Pancreas (tissue), 10 donors: ENCODE measurements around the gene NR6A1. TPM values are rescaled to one million over a fixed set of nuclear protein-coding genes. Genes with fewer than 3 reads are reported as not detected.
A peak's percentile ranks its signal among the peaks of the same experiment; 100 is the strongest.

ENCODE experiments used
- ATAC-seq, 4 donors: fragments of 200-7000 bp; cut with Tn5 transposase; one replicate each; pipeline versions ENCODE4 v1.8.0 to v1.9.1; 2020; ENCODE audit warnings: mild to moderate bottlenecking in 4 of 4, moderate library complexity in 4 of 4
- DNase-seq, 6 donors: peaks; one replicate each; pipeline ENCODE4 v3.0.0-alpha.2; 2020
- FAIRE-seq: peaks from 2 replicates; lab custom pipeline; 2012; peaks lifted over from hg19 to GRCh38; lab: Jason Lieb, UNC
- H3K27ac ChIP-seq, 4 donors: fragments of 200-600 bp; sonication (generic); 1 replicate in 3 of 4; 2 replicates in 1 of 4; pipeline versions ENCODE4 v1.5.0 to v1.8.0; 2020
- H3K27me3 ChIP-seq, 4 donors: fragments of 200-600 bp; one replicate each; pipeline ENCODE4 v1.8.0; 2021
- H3K36me3 ChIP-seq, 3 donors: fragments of 200-600 bp; sonication (generic) in 1 of 3; one replicate each; pipeline versions ENCODE4 v1.5.0 to v1.8.0; 2020 to 2021
- H3K4me1 ChIP-seq, 3 donors: fragments of 200-600 bp; one replicate each; pipeline ENCODE4 v1.8.0; 2021
- H3K4me3 ChIP-seq, 4 donors: fragments of 200-600 bp; sonication (generic) in 2 of 4; one replicate each; pipeline versions ENCODE4 v1.5.0 to v1.8.0; 2020 to 2021
- H3K9me3 ChIP-seq, 4 donors: fragments of 200-600 bp; one replicate each; pipeline ENCODE4 v1.8.0; 2021
- WGBS, 2 donors: extraction: QIAGEN DNeasy Blood & Tissue Kit; methylation state at CpG; one replicate each; pipeline ENCODE4 v1.1.7; 2013; 5-methylcytosine and 5-hydroxymethylcytosine counted together
- intact Hi-C, 3 donors: fragments of 100-400 bp; cut with DNase I; formaldehyde crosslinking; loops; one replicate each; pipeline versions ENCODE4 v1.11.1 to v1.14.2; 2022
- polyA plus RNA-seq, 2 donors: library from polyadenylated mRNA; stranded (reverse); fragments of 200-250 nt; gene quantifications; one replicate each; pipeline ENCODE4 v1.2.3, GENCODE V29; 2013
- total RNA-seq, 6 donors: library from RNA; stranded (reverse); fragmentation: NEBNext Ultra II Directional in 4 of 6; extraction: Animal tissue kit (Norgen Biotek cat#: 25700) in 4 of 6; gene quantifications; one replicate each; pipeline versions ENCODE4 v1.2.1 to v1.2.4, GENCODE V29; 2021 to 2023
- TF ChIP-seq, protein P1 (sequence below), 4 donors: fragments of 200-600 bp; sonication (generic) in 3 of 4; IDR thresholded peaks; one replicate each; pipeline versions ENCODE4 v1.5.0 to v1.8.0; 2021; ENCODE audit warnings: antibody characterized with exemption in 4 of 4
- donor health status: healthy with polysubstance abuse.
- donor health status: DM: no; HTN: no; CAD: no; lungs with moderate emphysema.
- donor health status: DM: no; HTN: no; CAD: no.
- donor health status: control.
- donor health status: control.
- donor health status: Bipolar disorder and iron deficiency.
- donor health status: DM: yes; HTN: yes; CAD: no.
- donor health status: DM: no; HTN: no; CAD: no.
- donor health status: DM: no; HTN: no; CAD: no.
- donor health status: DM: yes; HTN: yes; CAD: no.

Gene NR6A1
- total and polyA plus RNA-seq, 8 donors = 2.1 to 3.9 (median 2.6) TPM

DNA sequence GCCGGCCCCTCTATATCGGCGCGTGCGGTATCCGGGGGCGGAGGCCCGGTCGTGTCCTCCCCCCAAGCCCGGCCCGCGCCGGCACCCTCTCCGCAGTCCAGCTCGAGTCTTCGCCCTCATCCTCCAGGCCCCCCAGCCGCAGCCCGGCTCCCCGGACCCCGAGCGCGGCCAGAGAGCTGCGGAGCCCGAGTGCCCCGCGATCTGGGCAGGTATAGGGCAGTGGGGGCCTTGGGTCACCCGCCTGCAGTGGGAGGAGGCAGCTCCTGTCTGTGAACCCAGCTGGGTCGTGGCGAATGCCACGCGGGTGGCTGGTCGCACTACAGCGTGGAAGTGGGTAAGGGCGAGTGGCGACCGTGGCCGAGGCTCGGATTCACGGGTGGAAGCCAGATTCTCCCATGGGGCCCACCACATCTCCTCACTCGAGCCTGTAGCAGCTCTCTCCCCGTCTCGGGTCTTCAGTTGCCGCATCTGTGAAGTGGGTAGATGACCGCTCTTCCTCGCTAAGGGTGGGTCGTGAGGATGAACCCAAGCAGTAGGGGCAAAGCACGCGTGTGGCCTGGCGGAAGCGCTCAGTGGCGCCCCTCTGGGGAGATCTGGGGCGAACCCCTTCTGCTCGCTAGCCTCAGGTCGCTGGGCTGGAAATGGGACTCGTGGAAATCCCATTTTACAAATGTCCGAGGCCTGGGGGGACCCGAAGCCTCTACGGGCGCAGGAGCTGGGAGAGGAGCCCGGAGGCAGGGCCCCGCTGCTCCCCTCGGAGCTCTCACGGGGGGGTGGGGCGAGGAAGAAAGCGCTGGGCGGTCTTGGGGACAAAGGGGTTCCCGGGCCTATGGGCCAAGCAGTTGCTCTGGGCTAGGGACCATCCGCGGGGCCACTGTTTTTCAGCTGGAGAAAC lies 265.9 kb downstream of the NR6A1 start:
- Histone ChIP-seq H3K27ac (no peak overlapping the region), H3K4me3 (peak overlapping the region in 1 of 4 donors; percentile 10), H3K4me1 (peaks cover 0 to 4% (median 3%) of the 10 kb centered on the region in 3 donors), H3K27me3 (peaks cover 0 to 23% (median 5%) of the 10 kb centered on the region in 4 donors), H3K36me3 (no peaks in the 10 kb centered on the region), H3K9me3 (no peaks in the 10 kb centered on the region)
- FAIRE-seq = no peak
- peak in 2 of 6 donors; percentile 58 to 64 for DNase-seq
- intact Hi-C loops = no loop called here
- WGBS, 2 donors = 37 to 41% methylated on average over 56 to 69 of the region's 69 CpGs
- no peak for ATAC-seq
- TF ChIP-seq, protein P1, sequence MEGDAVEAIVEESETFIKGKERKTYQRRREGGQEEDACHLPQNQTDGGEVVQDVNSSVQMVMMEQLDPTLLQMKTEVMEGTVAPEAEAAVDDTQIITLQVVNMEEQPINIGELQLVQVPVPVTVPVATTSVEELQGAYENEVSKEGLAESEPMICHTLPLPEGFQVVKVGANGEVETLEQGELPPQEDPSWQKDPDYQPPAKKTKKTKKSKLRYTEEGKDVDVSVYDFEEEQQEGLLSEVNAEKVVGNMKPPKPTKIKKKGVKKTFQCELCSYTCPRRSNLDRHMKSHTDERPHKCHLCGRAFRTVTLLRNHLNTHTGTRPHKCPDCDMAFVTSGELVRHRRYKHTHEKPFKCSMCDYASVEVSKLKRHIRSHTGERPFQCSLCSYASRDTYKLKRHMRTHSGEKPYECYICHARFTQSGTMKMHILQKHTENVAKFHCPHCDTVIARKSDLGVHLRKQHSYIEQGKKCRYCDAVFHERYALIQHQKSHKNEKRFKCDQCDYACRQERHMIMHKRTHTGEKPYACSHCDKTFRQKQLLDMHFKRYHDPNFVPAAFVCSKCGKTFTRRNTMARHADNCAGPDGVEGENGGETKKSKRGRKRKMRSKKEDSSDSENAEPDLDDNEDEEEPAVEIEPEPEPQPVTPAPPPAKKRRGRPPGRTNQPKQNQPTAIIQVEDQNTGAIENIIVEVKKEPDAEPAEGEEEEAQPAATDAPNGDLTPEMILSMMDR (IDR thresholded peaks at IDR 0.05) = no peak

DNA sequence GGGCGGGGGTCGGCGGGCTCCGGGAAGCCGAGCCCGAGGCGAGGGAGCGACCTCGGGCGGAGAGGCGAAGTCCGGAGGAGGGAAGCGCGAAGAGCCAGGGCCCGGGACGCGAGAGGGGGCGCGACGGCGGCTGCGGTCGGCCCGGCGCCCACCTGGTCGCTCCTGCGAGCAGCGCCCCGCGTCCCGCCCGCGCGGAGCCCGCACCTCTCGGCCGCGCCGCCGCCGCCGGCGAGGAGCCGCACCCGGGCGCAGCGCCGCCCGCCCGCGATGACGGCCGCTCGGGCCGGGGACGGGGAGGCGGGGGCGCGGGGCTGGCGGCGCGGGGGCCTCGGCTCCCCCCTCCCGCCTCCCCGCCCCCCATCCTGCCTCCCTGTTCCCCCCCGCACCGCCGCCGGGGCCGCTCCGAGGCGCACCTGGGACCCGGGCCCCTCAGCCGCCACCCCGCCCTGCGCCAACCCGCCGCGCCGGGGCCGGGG lies 266.5 kb downstream of the NR6A1 start:
- H3K9me3 ChIP-seq = no peaks in the 10 kb centered on the region
- no peak for FAIRE-seq
- WGBS, 2 donors = 0 to 2% methylated on average over 3 to 80 of the region's 81 CpGs
- H3K27ac ChIP-seq = no peak overlapping the region
- intact Hi-C loops = no loop called here
- TF ChIP-seq, protein P1 (IDR thresholded peaks at IDR 0.05) = no peak
- H3K4me3 ChIP-seq = peak overlapping the region in 2 of 4 donors; percentile 14 to 34
- no peaks in the 10 kb centered on the region for H3K36me3 ChIP-seq
- peaks cover 0 to 23% (median 5%) of the 10 kb centered on the region in 4 donors for H3K27me3 ChIP-seq
- ATAC-seq = no peak
- DNase-seq = no peak
- peaks cover 0 to 4% (median 3%) of the 10 kb centered on the region in 3 donors for H3K4me1 ChIP-seq

- DNase-seq (peak in 2 of 6 donors; percentile 49 to 56), ATAC-seq (no peak), FAIRE-seq (no peak)
- intact Hi-C loops = no loop called here
- WGBS, 2 donors = 4 to 7% methylated on average over 53 to 76 of the region's 76 CpGs
- H3K9me3 ChIP-seq = no peaks in the 10 kb centered on the region
- H3K27me3 ChIP-seq = peaks cover 0 to 23% (median 5%) of the 10 kb centered on the region in 4 donors
- H3K36me3 ChIP-seq = no peaks in the 10 kb centered on the region
- peak overlapping the region in 2 of 4 donors; percentile 14 to 34 for H3K4me3 ChIP-seq
- H3K27ac ChIP-seq = no peak overlapping the region
- H3K4me1 ChIP-seq = peaks cover 0 to 4% (median 3%) of the 10 kb centered on the region in 3 donors
- TF ChIP-seq, protein P1 (IDR thresholded peaks at IDR 0.05) = no peak
These were observed 267.2 kb downstream of the NR6A1 start for GRCh38 chr9:124503713-124504529.

- FAIRE-seq (no peak), DNase-seq (peak in 2 of 6 donors; percentile 53 to 59), ATAC-seq (no peak)
- no peak overlapping the region for H3K4me3 ChIP-seq
- WGBS, 2 donors = 12% methylated on average over 82 to 96 of the region's 96 CpGs
- H3K27me3 ChIP-seq = peaks cover 0 to 23% (median 5%) of the 10 kb centered on the region in 4 donors
- no peaks in the 10 kb centered on the region for H3K9me3 ChIP-seq
- intact Hi-C loops = no loop called here
- no peak overlapping the region for H3K27ac ChIP-seq
- TF ChIP-seq, protein P1 (IDR thresholded peaks at IDR 0.05) = no peak
- H3K36me3 ChIP-seq = no peaks in the 10 kb centered on the region
- H3K4me1 ChIP-seq = peaks cover 0 to 4% (median 3%) of the 10 kb centered on the region in 3 donors
These were observed 268.1 kb downstream of the NR6A1 start for GRCh38 chr9:124502711-124503702.
